HUES64 (cell line): ENCODE measurements around the gene GLIS2. TPM values are rescaled to one million over a fixed set of nuclear protein-coding genes. Genes with fewer than 3 reads are reported as not detected.

ENCODE experiments used
- H3K27ac ChIP-seq: 2 replicates; pipeline ENCODE4 v1.7.0; 2013; ENCODE audit warnings: low read depth, low read length, inconsistent platforms
- H3K27me3 ChIP-seq: 2 replicates; pipeline ENCODE4 v1.6.1; 2013; ENCODE audit warnings: mild to moderate bottlenecking, low read length; ENCODE audit not compliant: insufficient read depth
- H3K36me3 ChIP-seq: 2 replicates; pipeline ENCODE4 v1.6.1; 2013; ENCODE audit warnings: mild to moderate bottlenecking, low read length; ENCODE audit not compliant: insufficient read depth
- H3K4me1 ChIP-seq: 2 replicates; pipeline ENCODE4 v1.6.1; 2013; ENCODE audit warnings: mild to moderate bottlenecking, low read length, moderate library complexity; ENCODE audit not compliant: insufficient read depth
- H3K4me3 ChIP-seq: 2 replicates; pipeline ENCODE4 v1.5.1; 2013; ENCODE audit warnings: mild to moderate bottlenecking, low read length, moderate library complexity
- H3K9ac ChIP-seq: 2 replicates; pipeline ENCODE4 v1.6.1; 2013; ENCODE audit warnings: mild to moderate bottlenecking, low read depth, low read length
- H3K9me3 ChIP-seq: 2 replicates; pipeline ENCODE4 v1.6.1; 2013; ENCODE audit warnings: low read depth, low read length; ENCODE audit not compliant: insufficient read depth
- WGBS: fragments of 150-250, 120-280 bp; methylation state at CpG from one replicate; pipeline ENCODE4 v1.1.7; 2013; ENCODE audit warnings: missing lambda C conversion rate; 5-methylcytosine and 5-hydroxymethylcytosine counted together
- polyA plus RNA-seq, 2 experiments: library from polyadenylated mRNA; stranded (reverse); fragments of 50-300 nt; gene quantifications; one replicate each; pipeline ENCODE4 v1.2.3, GENCODE V29; 2013

The GLIS2 gene
- polyA plus RNA-seq (2013, experiment 1 of 2) = 7.1 TPM
- 7.9 TPM for polyA plus RNA-seq (2013, experiment 2 of 2)

DNA sequence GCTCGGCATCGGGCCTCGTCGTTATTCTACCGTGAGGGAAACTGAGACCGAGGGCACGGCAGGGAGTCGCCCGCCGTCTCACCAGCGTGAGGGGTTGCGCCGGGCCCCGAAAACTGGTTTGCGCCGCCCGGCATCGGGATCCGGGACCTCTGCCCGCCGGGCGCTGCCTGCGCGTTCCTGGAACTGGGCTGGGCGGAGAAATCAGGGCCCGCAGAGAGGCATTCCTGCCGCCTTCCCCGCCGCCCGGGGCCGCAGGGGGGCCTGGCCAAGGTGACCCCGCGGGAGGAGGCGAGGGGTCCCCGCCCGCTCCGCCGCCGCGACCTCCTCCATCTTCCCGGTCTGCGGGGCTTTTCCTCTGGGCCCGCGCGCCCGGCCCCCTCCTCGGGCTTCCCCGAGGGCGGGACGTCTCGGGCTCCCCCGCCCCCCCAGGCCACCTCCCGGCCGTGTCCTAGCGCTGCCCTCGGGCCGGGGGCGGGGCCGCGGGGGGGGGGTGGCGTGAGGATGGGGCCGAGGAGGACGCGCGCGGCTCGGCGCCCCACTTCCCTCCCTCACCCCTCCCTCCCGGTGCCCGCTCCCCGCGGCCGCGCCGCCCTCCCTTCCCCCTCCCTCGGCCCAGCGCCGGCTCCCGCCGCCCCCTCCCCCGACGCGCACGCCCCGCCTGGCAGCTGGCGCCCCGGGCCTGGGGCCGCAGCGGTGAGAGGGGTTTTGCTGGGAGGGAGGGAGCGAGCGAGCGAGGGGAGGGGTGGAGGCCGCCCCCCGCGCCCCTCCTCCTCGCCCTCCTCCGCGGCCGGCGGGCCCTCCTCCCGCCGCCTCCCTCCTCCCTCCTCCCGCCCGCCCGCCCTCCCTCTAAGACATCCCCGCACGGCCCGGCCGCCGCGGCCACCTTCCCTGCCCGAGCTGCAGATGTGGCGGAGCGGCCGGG, at the start of gene GLIS2:
GLIS2 (plus strand) TSS at position 882 of the 922 bp plus-strand sequence. CDS start 16,214 bp downstream, outside the sequence.
- peak within 1 kb of the TSS; percentile 74 for H3K4me3 ChIP-seq
- H3K27me3 ChIP-seq = peaks cover 20% of the 10 kb centered on the region
- H3K9ac ChIP-seq = peak within 1 kb of the TSS; percentile 74
- peak within 1 kb of the TSS; percentile 62; the same call in 1 of the 2 replicates for H3K27ac ChIP-seq
- under 1% methylated on average over 60 of the region's 115 CpGs for WGBS
- peaks cover 23% of the 10 kb centered on the region for H3K4me1 ChIP-seq
- no peaks in the 10 kb centered on the region for H3K36me3 ChIP-seq
- no peaks in the 10 kb centered on the region for H3K9me3 ChIP-seq

DNA sequence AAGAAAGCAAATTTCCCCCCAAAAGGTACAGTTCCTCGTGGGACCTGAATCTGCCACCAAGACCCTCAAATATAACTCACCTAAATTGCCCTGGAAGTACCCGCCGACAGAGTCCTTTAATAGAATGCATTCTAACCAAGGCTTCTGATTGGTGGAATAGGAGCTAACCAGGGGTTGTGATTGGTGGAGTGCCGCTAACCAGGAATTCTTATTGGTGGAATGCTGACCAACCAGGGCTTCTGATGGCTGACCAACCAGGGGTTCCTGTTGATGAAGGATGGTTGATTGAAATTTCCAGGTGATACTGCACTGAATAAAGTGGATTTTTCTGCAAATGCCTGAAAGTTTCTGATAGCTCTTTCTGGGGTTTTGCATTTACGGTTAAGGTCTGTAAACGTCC, 49.5 kb upstream of the GLIS2 start:
- Histone ChIP-seq H3K4me3 (no peak overlapping the region), H3K27ac (no peak overlapping the region), H3K9me3 (no peaks in the 10 kb centered on the region), H3K9ac (no peak overlapping the region), H3K27me3 (no peaks in the 10 kb centered on the region), H3K4me1 (peaks cover 15% of the 10 kb centered on the region), H3K36me3 (peaks cover 14% of the 10 kb centered on the region)
- WGBS = 92% methylated on average over 6 of the region's 6 CpGs

DNA sequence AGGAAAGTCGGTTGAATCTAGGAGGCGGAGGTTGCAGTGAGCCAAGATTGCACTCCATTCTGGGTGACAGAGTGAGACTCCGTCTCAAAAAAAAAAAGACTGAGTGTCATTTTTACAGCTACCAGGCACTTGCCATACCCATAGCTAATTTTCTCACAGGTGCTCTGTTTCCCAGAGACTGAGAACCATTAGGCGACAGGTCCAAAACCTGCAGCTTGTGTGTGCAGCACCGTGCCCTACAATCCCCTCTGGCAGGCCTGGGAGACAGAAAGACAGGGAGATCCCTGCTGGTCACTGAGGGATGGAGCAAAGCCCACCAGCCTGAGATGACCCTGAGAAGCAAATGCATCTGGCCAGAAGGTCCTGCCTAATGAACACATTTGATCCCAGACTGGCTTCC, 45.8 kb upstream of the GLIS2 start:
- H3K4me1 ChIP-seq = peaks cover 4% of the 10 kb centered on the region
- no peaks in the 10 kb centered on the region for H3K27me3 ChIP-seq
- H3K36me3 ChIP-seq = 0 out of 2 replicates have a peak, but pooled peaks cover 4% of the 10 kb centered on the region
- 98% methylated on average over 5 of the region's 5 CpGs for WGBS
- H3K27ac ChIP-seq = no peak overlapping the region
- no peak overlapping the region for H3K9ac ChIP-seq
- H3K4me3 ChIP-seq = no peak overlapping the region
- H3K9me3 ChIP-seq = no peaks in the 10 kb centered on the region

DNA sequence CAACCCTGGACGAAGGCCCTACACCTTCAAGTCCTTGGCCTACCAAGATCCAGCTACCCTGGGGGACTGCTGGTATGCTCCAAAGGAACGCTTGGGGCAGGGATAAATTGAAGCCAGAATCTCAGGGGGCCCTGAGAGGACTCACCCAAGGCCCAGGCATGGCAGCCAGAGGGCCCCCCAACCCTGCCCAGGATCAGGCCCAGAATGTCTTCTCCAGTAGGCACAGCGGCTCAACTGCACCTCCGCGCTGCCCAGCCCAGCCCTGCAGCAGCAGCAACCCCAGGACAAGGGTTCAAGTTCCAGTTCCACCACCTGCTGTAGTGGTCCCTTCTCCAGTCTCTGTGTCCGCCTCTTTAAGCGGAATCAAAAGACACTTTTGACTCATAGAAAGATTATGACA, 45.3 kb upstream of the GLIS2 start:
- Histone ChIP-seq H3K9ac (peak overlapping the region; percentile 93), H3K4me3 (peak overlapping the region; percentile 76), H3K4me1 (peaks cover 4% of the 10 kb centered on the region), H3K27ac (peak overlapping the region; percentile 12; the same call in 1 of the 2 replicates), H3K36me3 (0 out of 2 replicates have a peak, but pooled peaks cover 4% of the 10 kb centered on the region), H3K27me3 (no peaks in the 10 kb centered on the region), H3K9me3 (no peaks in the 10 kb centered on the region)
- WGBS = 88% methylated on average over 7 of the region's 7 CpGs

DNA sequence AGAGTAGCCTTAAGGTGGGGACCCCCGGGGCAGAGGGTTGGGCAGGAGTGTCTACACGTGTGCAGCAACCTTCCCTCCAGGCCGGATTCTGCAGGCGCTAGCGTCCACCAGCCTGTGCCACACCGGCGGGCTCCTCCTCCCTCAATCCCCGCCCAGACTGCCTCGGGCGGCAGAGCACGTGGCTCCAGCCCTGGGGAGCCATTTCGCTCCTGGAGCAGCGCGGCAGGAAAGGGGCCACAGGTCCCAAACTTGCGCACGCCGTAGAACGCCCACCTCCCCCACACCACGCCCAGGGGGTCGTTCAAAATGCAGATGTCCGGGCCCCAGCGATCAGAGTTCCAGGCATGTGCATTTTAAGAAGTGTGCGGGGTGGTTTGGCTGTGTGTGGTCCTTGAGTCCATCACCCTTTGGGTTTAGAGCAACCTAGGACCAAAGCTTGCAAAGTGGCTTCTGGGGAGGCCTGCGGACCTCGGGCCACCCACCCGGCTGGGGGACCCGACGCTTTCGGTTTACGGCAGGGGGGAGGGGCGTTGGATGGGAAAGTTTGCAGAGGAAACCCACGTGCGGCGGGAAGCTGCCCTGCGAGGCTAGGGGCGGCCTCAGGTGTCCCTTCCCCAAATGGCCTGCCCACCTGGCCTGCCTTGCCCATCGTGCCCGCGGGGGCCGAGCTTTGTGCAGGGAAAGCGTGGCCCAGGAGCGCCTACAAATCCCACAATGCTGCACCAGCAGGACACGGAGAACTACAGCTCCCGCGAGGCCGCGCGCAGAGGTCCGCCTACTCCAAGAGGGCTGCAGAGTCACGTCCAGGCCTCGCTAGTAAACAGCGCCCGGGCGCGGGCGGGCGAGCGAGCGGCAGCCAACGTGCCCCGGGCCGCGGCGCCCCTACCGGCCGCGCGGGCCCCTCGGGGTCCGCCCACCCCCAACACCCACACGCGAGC, 44.4 kb upstream of the GLIS2 start:
- Histone ChIP-seq H3K9me3 (no peaks in the 10 kb centered on the region), H3K27me3 (no peaks in the 10 kb centered on the region), H3K9ac (peak overlapping the region; percentile 93), H3K27ac (peak overlapping the region; percentile 94), H3K4me1 (peaks cover 4% of the 10 kb centered on the region), H3K4me3 (peak overlapping the region; percentile 76), H3K36me3 (0 out of 2 replicates have a peak, but pooled peaks cover 4% of the 10 kb centered on the region)
- WGBS = 1% methylated on average over 72 of the region's 72 CpGs

DNA sequence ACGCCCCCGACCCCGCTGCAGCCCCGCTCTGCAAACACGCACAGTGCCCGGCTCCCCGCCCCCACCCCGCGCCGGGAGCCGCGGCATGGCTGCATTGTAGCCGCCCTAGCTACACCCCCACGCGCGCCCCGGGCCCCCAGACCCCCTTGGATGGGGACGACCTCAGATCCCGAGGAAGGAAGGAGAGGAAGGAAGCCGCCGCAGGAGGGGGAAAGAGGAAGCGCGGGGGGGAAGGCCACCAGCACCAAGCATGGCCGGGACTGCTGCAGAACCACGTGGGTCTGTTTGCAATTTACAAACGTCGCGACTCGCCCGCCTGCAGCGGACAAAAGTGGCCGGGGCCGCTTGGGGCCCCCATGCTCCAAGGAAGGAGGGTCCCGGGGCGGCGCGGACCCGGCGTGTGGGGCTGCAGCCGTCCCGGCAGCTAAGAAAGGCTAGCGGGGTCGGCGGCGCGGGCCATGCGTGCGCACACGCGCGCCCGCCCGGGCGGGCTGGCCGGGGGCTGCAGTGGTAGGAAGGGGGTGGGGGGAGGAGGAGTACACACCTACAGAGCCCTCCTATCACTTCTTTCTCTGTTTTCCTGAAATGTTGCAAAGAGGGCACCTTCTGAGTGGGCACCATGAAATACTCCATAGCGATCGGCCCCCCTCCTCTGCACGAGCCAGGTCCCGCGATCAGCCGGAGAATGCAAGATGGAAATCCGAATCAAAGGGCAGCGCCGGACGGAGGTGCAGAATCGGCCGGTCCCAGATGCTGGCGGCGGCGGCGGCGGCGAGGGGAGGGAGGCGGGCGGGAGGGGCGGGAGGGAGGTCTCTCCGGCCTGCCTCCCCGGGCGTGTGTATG, 43.5 kb upstream of the GLIS2 start:
- Histone ChIP-seq H3K9me3 (no peaks in the 10 kb centered on the region), H3K27ac (peak overlapping the region; percentile 94), H3K4me1 (peaks cover 4% of the 10 kb centered on the region), H3K27me3 (no peaks in the 10 kb centered on the region), H3K36me3 (0 out of 2 replicates have a peak, but pooled peaks cover 4% of the 10 kb centered on the region), H3K4me3 (peak overlapping the region; percentile 76), H3K9ac (peak overlapping the region; percentile 93)
- under 1% methylated on average over 70 of the region's 79 CpGs for WGBS

DNA sequence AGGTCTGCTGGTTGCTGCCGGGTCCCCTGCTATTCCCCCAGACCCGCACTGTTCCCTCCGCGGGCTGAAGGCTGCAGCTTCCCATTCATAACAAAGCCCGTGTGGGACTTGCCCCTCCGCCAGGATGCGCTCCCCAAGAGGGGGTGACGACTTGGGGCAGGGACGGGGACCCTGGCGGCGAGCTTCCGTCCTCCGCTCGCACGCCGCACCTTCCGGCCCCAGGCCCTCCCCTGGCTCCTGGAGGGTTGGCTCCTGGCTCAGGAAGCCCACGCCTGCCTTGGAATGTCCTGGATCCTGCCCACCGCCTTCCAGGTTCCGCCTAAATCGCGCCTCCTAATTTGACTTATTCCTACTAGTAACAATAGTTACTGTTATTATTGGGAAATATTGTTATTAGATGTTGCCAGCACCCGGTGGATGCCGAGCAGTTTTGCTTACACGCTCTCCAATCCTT, 42.0 kb upstream of the GLIS2 start:
- peak overlapping the region; percentile 96 for H3K27ac ChIP-seq
- H3K4me3 ChIP-seq = peak overlapping the region; percentile 76
- peak overlapping the region; percentile 87 for H3K9ac ChIP-seq
- no peaks in the 10 kb centered on the region for H3K27me3 ChIP-seq
- WGBS = 8% methylated on average over 23 of the region's 25 CpGs
- peaks cover 4% of the 10 kb centered on the region for H3K4me1 ChIP-seq
- no peaks in the 10 kb centered on the region for H3K36me3 ChIP-seq
- no peaks in the 10 kb centered on the region for H3K9me3 ChIP-seq

DNA sequence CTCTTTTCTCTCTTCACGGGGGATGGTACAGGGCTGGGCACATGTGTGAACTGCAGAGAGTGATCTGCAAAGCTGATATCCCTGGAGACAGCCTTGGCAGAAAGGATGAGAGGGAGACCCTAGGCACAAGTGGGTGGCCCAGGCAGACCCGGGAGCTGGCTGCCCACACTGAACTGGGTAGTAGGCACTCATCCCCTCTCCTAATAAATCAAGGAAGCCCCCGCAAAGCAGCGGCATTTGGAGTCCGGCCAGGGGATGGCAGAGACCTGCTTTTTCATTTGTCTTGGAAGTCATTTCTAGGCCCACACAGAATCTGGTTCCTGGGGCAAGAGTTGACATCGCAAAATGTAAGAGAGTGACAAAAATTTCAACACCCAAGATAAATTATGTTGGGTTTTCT, 40.0 kb upstream of the GLIS2 start:
- Histone ChIP-seq H3K9me3 (peaks cover 4% of the 10 kb centered on the region), H3K9ac (no peak overlapping the region), H3K4me1 (peaks cover 1% of the 10 kb centered on the region), H3K27me3 (no peaks in the 10 kb centered on the region), H3K36me3 (no peaks in the 10 kb centered on the region), H3K4me3 (no peak overlapping the region), H3K27ac (no peak overlapping the region)
- 96% methylated on average over 6 of the region's 6 CpGs for WGBS

DNA sequence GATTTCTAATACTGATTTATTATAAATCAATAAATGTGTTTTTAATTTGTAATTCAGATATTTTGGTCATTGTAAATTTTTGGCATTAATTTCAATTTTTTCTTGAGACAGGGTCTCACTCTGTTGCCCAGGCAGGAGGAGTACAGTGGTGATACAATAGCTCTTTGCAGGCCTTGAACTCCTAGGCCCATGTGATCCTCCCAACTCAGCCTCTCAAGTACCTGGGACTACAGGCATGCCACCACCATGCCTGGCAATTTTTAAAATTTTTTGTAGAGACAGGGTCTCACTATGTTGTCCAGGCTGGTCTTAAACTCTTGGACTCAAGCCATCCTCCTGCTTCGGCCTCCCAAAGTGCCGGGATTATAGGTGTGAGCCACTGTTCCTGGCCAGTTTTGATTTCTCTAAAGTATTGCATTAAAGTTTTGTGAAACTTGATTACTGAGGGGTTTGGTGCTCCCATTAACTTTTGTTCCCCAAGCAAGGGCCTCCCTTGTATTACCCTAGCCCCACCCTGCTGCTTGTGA, 37.8 kb upstream of the GLIS2 start:
- no peak overlapping the region for H3K4me3 ChIP-seq
- 97% methylated on average over 2 of the region's 2 CpGs for WGBS
- no peaks in the 10 kb centered on the region for H3K27me3 ChIP-seq
- no peak overlapping the region for H3K9ac ChIP-seq
- H3K9me3 ChIP-seq = peaks cover 4% of the 10 kb centered on the region
- no peaks in the 10 kb centered on the region for H3K36me3 ChIP-seq
- H3K4me1 ChIP-seq = no peaks in the 10 kb centered on the region
- no peak overlapping the region for H3K27ac ChIP-seq

DNA sequence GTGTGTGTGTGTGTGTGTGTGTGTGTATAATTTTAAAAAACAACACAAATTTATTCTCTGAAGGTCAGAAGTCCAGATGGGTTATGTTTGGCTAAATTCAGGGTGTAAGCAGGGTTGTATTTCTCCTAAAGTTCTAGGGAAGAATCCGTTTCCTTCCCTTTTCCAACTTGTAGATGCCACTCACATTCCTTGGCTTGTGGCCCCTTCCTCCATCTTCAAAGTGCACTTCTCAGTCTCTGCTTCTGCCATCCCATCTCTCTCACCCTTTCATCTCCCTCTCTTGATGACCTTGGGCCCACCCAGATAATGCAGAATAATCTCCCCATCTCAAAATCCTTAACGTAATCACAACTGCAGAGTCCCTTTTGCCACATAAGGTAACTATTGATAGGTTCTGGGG, 35.2 kb upstream of the GLIS2 start:
- WGBS = 95% methylated on average over 2 of the region's 2 CpGs
- peaks cover 4% of the 10 kb centered on the region for H3K9me3 ChIP-seq
- no peaks in the 10 kb centered on the region for H3K4me1 ChIP-seq
- no peak overlapping the region for H3K9ac ChIP-seq
- no peak overlapping the region for H3K4me3 ChIP-seq
- no peak overlapping the region for H3K27ac ChIP-seq
- H3K27me3 ChIP-seq = no peaks in the 10 kb centered on the region
- no peaks in the 10 kb centered on the region for H3K36me3 ChIP-seq
